GM12878 (cell line): Measurements from ENCODE around the gene TNFRSF9. TPM values are rescaled to one million over a fixed set of nuclear protein-coding genes. Genes with fewer than 3 reads are reported as not detected.

ENCODE experiments used
- ATAC-seq: fragments of 200-7000 bp; cut with Tn5 transposase; 3 replicates; pipeline ENCODE4 v1.9.1; 2020; ENCODE audit warnings: mild to moderate bottlenecking, moderate library complexity
- BruUV-seq: library from RNA; stranded (reverse); fragments of 400-500 nt; replicated peaks from 2 replicates; lab custom pipeline; 2021; lab: Mats Ljungman, UMichigan
- CTCF ChIA-PET: fragments of 300-600 bp; sonication (Branson Sonifier 250); formaldehyde crosslinking; extraction: SDS; loops from one replicate; lab custom pipeline; 2021; ENCODE audit warnings: inconsistent platforms; lab: Yijun Ruan, JAX
- POLR2A ChIA-PET: fragments of 350-600 bp; formaldehyde crosslinking; extraction: SDS; loops from one replicate; lab custom pipeline; 2021; ENCODE audit warnings: inconsistent platforms; lab: Charles Lee
- RAD21 ChIA-PET: fragments of 300-600 bp; sonication (Branson Sonifier 250); formaldehyde crosslinking; loops from one replicate; lab custom pipeline; 2023; ENCODE audit warnings: antibody characterized with exemption; ENCODE audit not compliant: unreplicated experiment; lab: Charles Lee
- SMC1A ChIA-PET: fragments of 300-600 bp; sonication (Branson Sonifier 250); formaldehyde crosslinking; loops from one replicate; lab custom pipeline; 2023; ENCODE audit not compliant: unreplicated experiment, uncharacterized antibody; lab: Charles Lee
- DNase-seq: peaks from one replicate; pipeline ENCODE4 v3.0.0-alpha.2; 2011; ENCODE audit warnings: low read depth, low spot score
- FAIRE-seq: peaks from 3 replicates; lab custom pipeline; 2011; peaks lifted over from hg19 to GRCh38; lab: Jason Lieb, UNC
- H2AFZ ChIP-seq: 2 replicates; pipeline ENCODE4 v1.6.0; 2011; ENCODE audit warnings: low read depth, low read length, control low read depth; ENCODE audit not compliant: control insufficient read depth
- H3K27ac ChIP-seq: 2 replicates; pipeline ENCODE4 v1.5.1; 2011; ENCODE audit warnings: control low read depth; ENCODE audit not compliant: control insufficient read depth, insufficient read depth
- H3K27me3 ChIP-seq, 2 experiments: replicated peaks in 1 of 2; 2 replicates each; pipeline versions ENCODE4 v1.6.0 to v1.6.1; 2011; ENCODE audit warnings: low read length in 1 of 2; ENCODE audit not compliant: control insufficient read depth in 2 of 2, insufficient read depth in 2 of 2
- H3K36me3 ChIP-seq, 2 experiments: 2 replicates each; pipeline ENCODE4 v1.5.1; 2011; ENCODE audit warnings: low read length in 1 of 2; ENCODE audit not compliant: control insufficient read depth in 2 of 2, insufficient read depth in 2 of 2
- H3K4me1 ChIP-seq: 2 replicates; pipeline ENCODE4 v1.6.1; 2011; ENCODE audit warnings: mild to moderate bottlenecking, low read length, moderate library complexity, mixed read lengths; ENCODE audit not compliant: control insufficient read depth, insufficient read depth
- H3K4me2 ChIP-seq: 2 replicates; pipeline ENCODE4 v1.6.0; 2011; ENCODE audit warnings: control low read depth; ENCODE audit not compliant: control insufficient read depth, insufficient read depth
- H3K4me3 ChIP-seq: fragments of 200-600 bp; sonication (generic); 2 replicates; pipeline ENCODE4 v1.5.1; 2016
- H3K79me2 ChIP-seq: 2 replicates; pipeline ENCODE4 v1.6.0; 2011; ENCODE audit warnings: low read length; ENCODE audit not compliant: control insufficient read depth, insufficient read depth
- H3K9ac ChIP-seq: 2 replicates; pipeline ENCODE4 v1.8.0; 2011; ENCODE audit warnings: low read length, control low read depth, mixed read lengths; ENCODE audit not compliant: control insufficient read depth, insufficient read depth
- H3K9me3 ChIP-seq: replicated peaks from 3 replicates; pipeline ENCODE4 v1.5.1; 2011; ENCODE audit warnings: mild to moderate bottlenecking, low read length; ENCODE audit not compliant: control insufficient read depth, insufficient read depth
- H4K20me1 ChIP-seq: 2 replicates; pipeline ENCODE4 v1.6.0; 2011; ENCODE audit not compliant: control insufficient read depth, insufficient read depth
- EP300 ChIP-seq, 2 experiments: fragments of 150-350 bp in 1 of 2; IDR thresholded peaks; 2 replicates each; pipeline ENCODE4 v1.6.1; 2011 to 2012; ENCODE audit warnings: low read depth in 2 of 2, low read length in 2 of 2, borderline replicate concordance in 1 of 2, improper control_type of control experiment in 1 of 2, inconsistent platforms in 1 of 2; ENCODE audit not compliant: control insufficient read depth in 1 of 2
- FOXK2 ChIP-seq: fragments of 450-650 bp; IDR thresholded peaks from 2 replicates; pipeline ENCODE4 v1.6.1; 2017; ENCODE audit warnings: mild to moderate bottlenecking, moderate library complexity
- PRDM15 ChIP-seq: fragments of 450-650 bp; formaldehyde crosslinking; IDR thresholded peaks from 2 replicates; pipeline ENCODE4 v1.4.0; 2020; ENCODE audit warnings: mild to moderate bottlenecking, moderate library complexity
- RAD51 ChIP-seq: fragments of 450-650 bp; IDR thresholded peaks from 2 replicates; pipeline ENCODE4 v1.6.1; 2016; ENCODE audit warnings: moderate library complexity, mild to moderate bottlenecking, inconsistent platforms
- SUPT20H ChIP-seq: IDR thresholded peaks from 2 replicates; pipeline ENCODE4 v1.6.1; 2011; ENCODE audit warnings: low read depth, mild to moderate bottlenecking, low read length, moderate library complexity, borderline replicate concordance; ENCODE audit not compliant: control insufficient read depth
- WGBS: methylation state at CpG from one replicate; pipeline ENCODE4 v1.1.6; 2016; ENCODE audit warnings: low lambda C conversion rate; ENCODE audit not compliant: insufficient replicate concordance, insufficient coverage; ENCODE audit errors: missing lambda C conversion rate; 5-methylcytosine and 5-hydroxymethylcytosine counted together
- in situ Hi-C: fragments of 300-500 bp; cut with MboI; formaldehyde crosslinking; loops from 9 replicates; pipeline ENCODE4 v1.14.3; 2018; ENCODE audit warnings: mixed read lengths
- intact Hi-C: fragments of 100-400 bp; cut with micrococcal nuclease; formaldehyde crosslinking; loops from one replicate; pipeline ENCODE4 v1.14.2; 2022; ENCODE audit not compliant: unreplicated experiment
- polyA plus RNA-seq, 11 experiments: library from polyadenylated mRNA; depleted of rRNA in 4 of 11; unstranded in 6 of 11; stranded (reverse) in 5 of 11; fragments of >200 nt; fragmentation: Nextera tagmentation in 4 of 11; fragmentation: Illumina TruSeq in 1 of 11; extraction: Ambion mirVana in 4 of 11; extraction: Trizol in 1 of 11; gene quantifications; 1 replicate in 1 of 11; 2 replicates in 10 of 11; pipeline versions ENCODE4 v1.2.1 to v1.2.3, GENCODE V29; 2011 to 2016; ENCODE audit warnings: inconsistent platforms in 2 of 11, missing spikeins in 2 of 11, low read depth in 1 of 11
- total RNA-seq, 4 experiments: library from RNA; depleted of rRNA in 3 of 4; stranded (reverse); fragments of >200 nt in 3 of 4; fragmentation: Illumina TruSeq in 1 of 4; extraction: Trizol in 1 of 4; gene quantifications; 2 replicates each; pipeline versions ENCODE4 v1.2.1 to v1.2.3, GENCODE V29; 2013 to 2021

Gene TNFRSF9
- total and polyA plus RNA-seq, 10 of the 15 experiments (the other 5 are each of a cell fraction or from before 2014, with no cell fraction given) = 2.0 to 25.6 (median 5.8) TPM

- peaks cover 17 to 34% of the 10 kb centered on the region in 2 experiments for H3K36me3 ChIP-seq
- ChIA-PET POLR2A (no interaction called here), CTCF (interaction anchor here (1.2 to 1.5 kb wide), 2 partner anchors 10 to 44 kb away, joined by 4 to 5 read pairs; no protein-coding TSS in a partner anchor), RAD21 (interaction anchor here (0.6 kb wide), 1 partner anchor 871 kb away, joined by 3 read pairs; no protein-coding TSS in a partner anchor), SMC1A (no interaction called here)
- H3K9ac ChIP-seq = no peak overlapping the region
- H2AFZ ChIP-seq = no peak overlapping the region
- in situ Hi-C loops = no loop called here
- H3K27me3 ChIP-seq = no peaks in the 10 kb centered on the region
- peaks cover 4% of the 10 kb centered on the region for H3K4me1 ChIP-seq
- no peak overlapping the region for H3K27ac ChIP-seq
- FAIRE-seq (no peak), DNase-seq (no peak), ATAC-seq (no peak)
- no peak overlapping the region for H3K4me2 ChIP-seq
- WGBS = over 99% methylated on average over 6 of the region's 6 CpGs
- H3K4me3 ChIP-seq = no peak overlapping the region
- H4K20me1 ChIP-seq = no peaks in the 10 kb centered on the region; the same call in 1 of the 2 replicates
- BruUV-seq = TSS peak; percentile 28
- TF ChIP-seq EP300 (IDR thresholded peaks at IDR 0.05; ENCODE audit: borderline replicate concordance in 1 of 2, control insufficient read depth in 1 of 2, low read depth in 2 of 2, low read length in 2 of 2) = no peak
- no peak for TF ChIP-seq RAD51
- TF ChIP-seq SUPT20H = no peak
- TF ChIP-seq PRDM15 = no peak
- no peak for TF ChIP-seq FOXK2
- H3K9me3 ChIP-seq = no peaks in the 10 kb centered on the region
- H3K79me2 ChIP-seq = peaks cover 14% of the 10 kb centered on the region
- intact Hi-C loops = no loop called here
Observed at GRCh38 chr1:7971024-7971423, 30.4 kb upstream of the TNFRSF9 start.
